ENCODE data around the gene G3BP2. TPM values are rescaled to one million over a fixed set of nuclear protein-coding genes. Genes with fewer than 3 reads are reported as not detected.

The G3BP2 gene
- total and polyA plus RNA-seq, 2 of the 8 experiments (the other 6 are each of a cell fraction or from before 2014, with no cell fraction given): 83.7 to 378 TPM

DNA sequence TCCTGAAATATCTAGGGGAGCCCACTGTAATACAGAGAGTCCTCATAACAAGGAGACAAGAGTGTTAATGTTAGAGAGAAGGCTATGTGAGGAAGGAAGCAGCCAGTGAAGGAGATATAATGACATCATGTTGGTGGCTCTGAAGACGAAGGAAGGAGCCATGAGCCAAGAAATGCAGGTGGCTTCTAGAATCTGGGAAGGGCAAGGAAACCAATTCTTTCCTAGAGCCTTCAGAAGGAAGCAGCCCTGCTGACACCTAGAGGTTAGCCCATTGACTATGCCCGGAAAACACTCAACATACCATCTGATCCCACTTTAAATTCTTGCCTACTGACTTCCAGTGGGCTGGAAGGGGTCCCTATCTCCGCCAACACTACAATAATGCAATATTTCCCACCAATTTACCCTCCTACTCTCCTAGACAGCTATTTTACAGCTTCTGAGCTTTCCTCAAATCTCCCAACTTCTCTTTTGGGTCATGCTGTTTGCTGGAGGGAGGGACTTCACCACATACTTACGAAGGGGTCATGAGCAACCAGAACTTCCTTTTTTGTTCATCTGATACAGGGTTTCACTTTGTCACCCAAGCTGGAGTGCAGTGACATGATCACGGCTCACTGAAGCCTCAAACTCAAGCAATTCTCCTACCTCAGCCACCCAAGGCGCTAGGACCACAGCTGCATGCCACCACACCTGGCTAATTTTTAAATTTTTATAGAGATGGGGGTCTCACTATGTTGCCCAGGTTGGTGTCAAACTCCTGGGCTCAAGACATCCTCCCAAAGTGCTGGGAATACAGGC is 25.2 kb upstream of the G3BP2 start (continued):
- no peak for TF ChIP-seq KDM5A (IDR thresholded peaks at IDR 0.05; ENCODE audit: low read length)
- TF ChIP-seq TAF1 (IDR thresholded peaks at IDR 0.05; ENCODE audit: low read depth, low read length): no peak
- TF ChIP-seq MAFK (IDR thresholded peaks at IDR 0.05; ENCODE audit: low read depth, low read length): no peak
- TF ChIP-seq SP4 (IDR thresholded peaks at IDR 0.05; ENCODE audit: low read length): no peak
- TF ChIP-seq RAD21 (IDR thresholded peaks at IDR 0.05 in 1 of 2, conservative IDR thresholded peaks at IDR 0.05 in 1 of 2; ENCODE audit: low read depth in 2 of 2, low read length in 2 of 2): peak; percentile 16 to 30; a peak in 2 of 4 replicates
- no peak for TF ChIP-seq CREB1 (IDR thresholded peaks at IDR 0.05)
